Spleen (tissue), 11 donors: ENCODE measurements around the gene MARCHF4. TPM values are rescaled to one million over a fixed set of nuclear protein-coding genes. Genes with fewer than 3 reads are reported as not detected.

Experiments used
- DNase-seq: peaks from one replicate; pipeline ENCODE4 v3.0.0-alpha.2; 2020
- H3K27ac ChIP-seq, 8 donors: fragments of 200-600 bp; sonication (generic) in 7 of 8; 1 replicate in 4 of 8; 2 replicates in 4 of 8; pipeline versions ENCODE4 v1.5.0 to v1.8.0; 2016 to 2021; ENCODE audit warnings: inconsistent platforms in 4 of 8, mild to moderate bottlenecking in 4 of 8, moderate library complexity in 1 of 8
- H3K27me3 ChIP-seq, 7 donors: fragments of 200-600 bp; sonication (generic) in 6 of 7; replicated peaks in 1 of 7; 1 replicate in 4 of 7; 2 replicates in 3 of 7; pipeline versions ENCODE4 v1.5.0 to v1.8.0; 2016 to 2021; ENCODE audit warnings: inconsistent platforms in 3 of 7, mild to moderate bottlenecking in 1 of 7
- H3K36me3 ChIP-seq, 6 donors: fragments of 200-600 bp; sonication (generic) in 5 of 6; 1 replicate in 4 of 6; 2 replicates in 2 of 6; pipeline versions ENCODE4 v1.5.0 to v1.8.0; 2016 to 2021; ENCODE audit warnings: inconsistent platforms in 2 of 6
- H3K4me1 ChIP-seq, 6 donors: fragments of 200-600 bp; sonication (generic) in 5 of 6; 1 replicate in 3 of 6; 2 replicates in 3 of 6; pipeline versions ENCODE4 v1.5.0 to v1.8.0; 2016 to 2021; ENCODE audit warnings: inconsistent platforms in 3 of 6
- H3K4me3 ChIP-seq, 8 donors: fragments of 200-600 bp; sonication (generic) in 7 of 8; 1 replicate in 4 of 8; 2 replicates in 4 of 8; pipeline versions ENCODE4 v1.5.0 to v1.8.0; 2016 to 2021; ENCODE audit warnings: inconsistent platforms in 4 of 8, mild to moderate bottlenecking in 4 of 8, moderate library complexity in 2 of 8
- H3K9me3 ChIP-seq, 8 donors: fragments of 200-600 bp; sonication (generic) in 7 of 8; 1 replicate in 4 of 8; 2 replicates in 4 of 8; pipeline versions ENCODE4 v1.5.0 to v1.8.0; 2016 to 2021; ENCODE audit warnings: inconsistent platforms in 4 of 8
- CTCF ChIP-seq, 11 experiments: fragments of 200-600 bp in 7 of 11; fragments of 450-650 bp in 4 of 11; sonication (generic) in 4 of 11; IDR thresholded peaks in 8 of 11; conservative IDR thresholded peaks in 3 of 11; 1 replicate in 7 of 11; 2 replicates in 4 of 11; pipeline versions ENCODE4 v1.4.0 to v1.8.0; 2016 to 2021; ENCODE audit warnings: antibody characterized with exemption in 11 of 11, inconsistent platforms in 4 of 11, mild to moderate bottlenecking in 1 of 11
- POLR2A ChIP-seq, 3 donors: fragments of 450-650 bp; IDR thresholded peaks; one replicate each; pipeline ENCODE4 v1.5.1; 2017; ENCODE audit warnings: antibody characterized with exemption in 3 of 3, mild to moderate bottlenecking in 1 of 3
- POLR2AphosphoS5 ChIP-seq, 3 donors: sonication (generic); formaldehyde crosslinking; IDR thresholded peaks; one replicate each; pipeline ENCODE4 v1.5.1; 2017; ENCODE audit warnings: antibody characterized with exemption in 3 of 3
- WGBS, 5 donors: extraction: QIAGEN DNeasy Blood & Tissue Kit in 3 of 5; methylation state at CpG; one replicate each; pipeline versions ENCODE4 v1.1.5 to v1.1.7; 2013 to 2018; 5-methylcytosine and 5-hydroxymethylcytosine counted together
- intact Hi-C: fragments of 100-400 bp; cut with DNase I; formaldehyde crosslinking; loops from one replicate; pipeline ENCODE4 v1.15.0; 2023; ENCODE audit warnings: low total_unique reads
- polyA plus RNA-seq, 3 donors: library from polyadenylated mRNA; stranded (reverse); fragments of 200-250 nt; gene quantifications; one replicate each; pipeline ENCODE4 v1.2.1, GENCODE V29; 2013
- total RNA-seq, 7 donors: library from RNA; depleted of rRNA in 3 of 7; stranded (reverse); fragments of >200 nt in 3 of 7; fragmentation: NEBNext Ultra II Directional in 4 of 7; extraction: Animal tissue kit (Norgen Biotek cat#: 25700) in 4 of 7; gene quantifications; one replicate each; pipeline versions ENCODE4 v1.1.0 to v1.2.1, GENCODE V29; 2016 to 2021
- donor health status: healthy with polysubstance abuse.
- donor health status: DM: no; HTN: no; CAD: no; lungs with moderate emphysema.
- donor health status: DM: no; HTN: no; CAD: no.
- donor health status: Bipolar disorder and iron deficiency.
- donor health status: healthy.
- donor health status: DM: no; HTN: no; CAD: no.
- donor health status: DM: yes; HTN: yes; CAD: no.

The MARCHF4 gene
- total and polyA plus RNA-seq, 10 donors: not detected

- H3K4me1 ChIP-seq: no peaks in the 10 kb centered on the region
- TF ChIP-seq CTCF (IDR thresholded peaks at IDR 0.05 in 8 of 11, conservative IDR thresholded peaks at IDR 0.05 in 3 of 11) (no peak), POLR2AphosphoS5 (IDR thresholded peaks at IDR 0.05) (no peak), POLR2A (IDR thresholded peaks at IDR 0.05) (no peak)
- H3K4me3 ChIP-seq: no peak overlapping the region
- H3K27me3 ChIP-seq: peaks cover 0 to 18% (median 0%) of the 10 kb centered on the region in 7 donors
- H3K36me3 ChIP-seq: no peaks in the 10 kb centered on the region
- WGBS, 5 donors: 80 to 88% (median 83%) methylated on average over 3 to 5 of the region's 5 CpGs
- no peak overlapping the region for H3K27ac ChIP-seq
- no peak for DNase-seq
- no peaks in the 10 kb centered on the region for H3K9me3 ChIP-seq
- intact Hi-C loops: no loop called here
Observed at GRCh38 chr2:216379977-216380376, 7.7 kb upstream of the MARCHF4 start.

GRCh38 chr2:216375286-216375685 lies 3.0 kb upstream of the MARCHF4 start:
- TF ChIP-seq POLR2A (IDR thresholded peaks at IDR 0.05) (no peak), POLR2AphosphoS5 (IDR thresholded peaks at IDR 0.05) (no peak), CTCF (IDR thresholded peaks at IDR 0.05 in 8 of 11, conservative IDR thresholded peaks at IDR 0.05 in 3 of 11) (no peak)
- intact Hi-C loops: no loop called here
- no peak for DNase-seq
- Histone ChIP-seq H3K9me3 (no peaks in the 10 kb centered on the region), H3K36me3 (no peaks in the 10 kb centered on the region), H3K27me3 (peaks cover 0 to 64% (median 30%) of the 10 kb centered on the region in 7 donors), H3K27ac (no peak overlapping the region), H3K4me3 (no peak overlapping the region), H3K4me1 (peaks cover 8 to 18% (median 17%) of the 10 kb centered on the region in 6 donors)
- WGBS, 5 donors: 74 to 87% (median 83%) methylated on average over 1 of the region's 1 CpG

- peaks cover 0 to 78% (median 40%) of the 10 kb centered on the region in 7 donors for H3K27me3 ChIP-seq
- no peak for DNase-seq
- H3K4me1 ChIP-seq: peaks cover 8 to 18% (median 17%) of the 10 kb centered on the region in 6 donors
- intact Hi-C loops: no loop called here
- no peak for TF ChIP-seq POLR2AphosphoS5 (IDR thresholded peaks at IDR 0.05)
- TF ChIP-seq POLR2A (IDR thresholded peaks at IDR 0.05): no peak
- no peak for TF ChIP-seq CTCF (IDR thresholded peaks at IDR 0.05 in 8 of 11, conservative IDR thresholded peaks at IDR 0.05 in 3 of 11)
- H3K9me3 ChIP-seq: no peaks in the 10 kb centered on the region
- no peak overlapping the region for H3K4me3 ChIP-seq
- no peak overlapping the region for H3K27ac ChIP-seq
- no peaks in the 10 kb centered on the region for H3K36me3 ChIP-seq
Observed at GRCh38 chr2:216373896-216374295, 1.6 kb upstream of the MARCHF4 start.

GRCh38 chr2:216372761-216373291 lies 543 bp upstream of the MARCHF4 start:
- Histone ChIP-seq H3K27ac (no peak overlapping the region), H3K4me3 (no peak overlapping the region), H3K9me3 (no peaks in the 10 kb centered on the region), H3K27me3 (peaks cover 0 to 84% (median 46%) of the 10 kb centered on the region in 7 donors), H3K4me1 (peaks cover 8 to 18% (median 17%) of the 10 kb centered on the region in 6 donors), H3K36me3 (no peaks in the 10 kb centered on the region)
- 29 to 37% (median 31%) methylated on average over 6 of the region's 6 CpGs for WGBS, 5 donors
- intact Hi-C loops: no loop called here
- DNase-seq: no peak
- TF ChIP-seq CTCF (IDR thresholded peaks at IDR 0.05 in 8 of 11, conservative IDR thresholded peaks at IDR 0.05 in 3 of 11) (no peak), POLR2AphosphoS5 (IDR thresholded peaks at IDR 0.05) (no peak)
